ENCODE data around the gene TMEM89. TPM values are rescaled to one million over a fixed set of nuclear protein-coding genes. Genes with fewer than 3 reads are reported as not detected.

Gene TMEM89
- total and polyA plus RNA-seq, 2 of the 13 experiments (the other 11 are each of a cell fraction or from before 2014, with no cell fraction given): 0.31 to 0.59 TPM

DNA sequence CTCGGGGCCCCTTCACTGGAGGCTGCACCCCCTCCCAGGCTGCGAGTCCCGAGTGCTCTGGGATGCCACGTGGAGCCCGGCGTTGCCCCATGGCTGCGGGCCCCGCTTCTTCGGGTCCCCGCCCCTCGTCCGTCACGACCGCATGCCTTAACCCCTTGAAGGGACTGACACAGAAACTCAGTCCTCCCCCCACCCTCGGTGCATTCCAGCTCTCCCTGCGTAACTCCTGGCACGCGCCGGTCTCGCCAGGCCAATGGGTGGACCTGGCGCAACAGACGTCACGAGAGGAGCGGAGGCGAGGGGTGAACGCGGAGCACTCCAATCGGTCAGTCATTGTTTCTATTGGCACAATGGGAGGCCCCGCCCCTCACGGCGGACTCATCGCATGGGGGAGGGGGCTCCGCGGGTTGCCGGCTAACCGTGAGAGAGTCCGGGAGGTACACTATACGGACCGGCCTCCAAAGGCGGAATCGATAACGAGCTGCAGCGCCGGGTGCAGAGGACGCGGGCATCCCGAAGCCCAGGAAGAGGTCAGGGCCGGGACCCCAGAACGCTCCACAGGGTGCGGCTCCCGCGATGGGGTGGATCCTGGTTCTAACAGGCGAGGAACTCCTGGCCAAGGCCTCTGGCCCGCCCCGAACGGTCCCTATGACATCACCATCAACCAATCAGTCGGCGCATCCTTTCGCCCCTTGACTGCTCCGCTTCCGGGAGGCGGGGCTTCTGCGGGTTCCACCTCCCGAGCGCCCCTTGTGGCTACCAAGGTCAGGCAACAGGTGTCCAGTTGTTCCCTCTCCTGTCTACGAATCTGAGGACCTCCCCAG, 42.1 kb upstream of the TMEM89 start (continued):
- TF ChIP-seq SOX5 (CRISPR knock-in tag; IDR thresholded peaks at IDR 0.05; ENCODE audit: borderline replicate concordance) (peak; percentile 85), EP300 (IDR thresholded peaks at IDR 0.05; ENCODE audit: low read depth in 2 of 2, low read length in 2 of 2) (peak in 1 of 2 experiments; percentile 63; a peak in 3 of 4 replicates), EP300 (CRISPR knock-in tag; IDR thresholded peaks at IDR 0.05; ENCODE audit: borderline replicate concordance) (no peak; the same call in 1 of the 2 replicates), KAT8 (CRISPR knock-in tag; IDR thresholded peaks at IDR 0.05) (peak; percentile 68), ZNF616 (CRISPR knock-in tag; IDR thresholded peaks at IDR 0.05; ENCODE audit: low read depth) (0 out of 2 replicates have a peak, but pooled peaks have one; percentile 65), REL (CRISPR knock-in tag; conservative IDR thresholded peaks at IDR 0.05) (peak; percentile 64; the same call in 1 of the 2 replicates), ZNF614 (CRISPR knock-in tag; IDR thresholded peaks at IDR 0.05; ENCODE audit: borderline replicate concordance) (peak; percentile 72), GATAD1 (CRISPR knock-in tag; IDR thresholded peaks at IDR 0.05) (peak; percentile 54), ZFP82 (CRISPR knock-in tag; IDR thresholded peaks at IDR 0.05; ENCODE audit: borderline replicate concordance) (no peak), MED8 (CRISPR knock-in tag; IDR thresholded peaks at IDR 0.05; ENCODE audit: insufficient replicate concordance) (peak; percentile 37), ARNTL (CRISPR knock-in tag; IDR thresholded peaks at IDR 0.05) (peak; percentile 87), ZNF546 (CRISPR knock-in tag; conservative IDR thresholded peaks at IDR 0.05) (no peak), TBL1XR1 (IDR thresholded peaks at IDR 0.05; ENCODE audit: borderline replicate concordance, low read length, partially characterized antibody) (peak; percentile 15)
- TF ChIP-seq, protein P1, sequence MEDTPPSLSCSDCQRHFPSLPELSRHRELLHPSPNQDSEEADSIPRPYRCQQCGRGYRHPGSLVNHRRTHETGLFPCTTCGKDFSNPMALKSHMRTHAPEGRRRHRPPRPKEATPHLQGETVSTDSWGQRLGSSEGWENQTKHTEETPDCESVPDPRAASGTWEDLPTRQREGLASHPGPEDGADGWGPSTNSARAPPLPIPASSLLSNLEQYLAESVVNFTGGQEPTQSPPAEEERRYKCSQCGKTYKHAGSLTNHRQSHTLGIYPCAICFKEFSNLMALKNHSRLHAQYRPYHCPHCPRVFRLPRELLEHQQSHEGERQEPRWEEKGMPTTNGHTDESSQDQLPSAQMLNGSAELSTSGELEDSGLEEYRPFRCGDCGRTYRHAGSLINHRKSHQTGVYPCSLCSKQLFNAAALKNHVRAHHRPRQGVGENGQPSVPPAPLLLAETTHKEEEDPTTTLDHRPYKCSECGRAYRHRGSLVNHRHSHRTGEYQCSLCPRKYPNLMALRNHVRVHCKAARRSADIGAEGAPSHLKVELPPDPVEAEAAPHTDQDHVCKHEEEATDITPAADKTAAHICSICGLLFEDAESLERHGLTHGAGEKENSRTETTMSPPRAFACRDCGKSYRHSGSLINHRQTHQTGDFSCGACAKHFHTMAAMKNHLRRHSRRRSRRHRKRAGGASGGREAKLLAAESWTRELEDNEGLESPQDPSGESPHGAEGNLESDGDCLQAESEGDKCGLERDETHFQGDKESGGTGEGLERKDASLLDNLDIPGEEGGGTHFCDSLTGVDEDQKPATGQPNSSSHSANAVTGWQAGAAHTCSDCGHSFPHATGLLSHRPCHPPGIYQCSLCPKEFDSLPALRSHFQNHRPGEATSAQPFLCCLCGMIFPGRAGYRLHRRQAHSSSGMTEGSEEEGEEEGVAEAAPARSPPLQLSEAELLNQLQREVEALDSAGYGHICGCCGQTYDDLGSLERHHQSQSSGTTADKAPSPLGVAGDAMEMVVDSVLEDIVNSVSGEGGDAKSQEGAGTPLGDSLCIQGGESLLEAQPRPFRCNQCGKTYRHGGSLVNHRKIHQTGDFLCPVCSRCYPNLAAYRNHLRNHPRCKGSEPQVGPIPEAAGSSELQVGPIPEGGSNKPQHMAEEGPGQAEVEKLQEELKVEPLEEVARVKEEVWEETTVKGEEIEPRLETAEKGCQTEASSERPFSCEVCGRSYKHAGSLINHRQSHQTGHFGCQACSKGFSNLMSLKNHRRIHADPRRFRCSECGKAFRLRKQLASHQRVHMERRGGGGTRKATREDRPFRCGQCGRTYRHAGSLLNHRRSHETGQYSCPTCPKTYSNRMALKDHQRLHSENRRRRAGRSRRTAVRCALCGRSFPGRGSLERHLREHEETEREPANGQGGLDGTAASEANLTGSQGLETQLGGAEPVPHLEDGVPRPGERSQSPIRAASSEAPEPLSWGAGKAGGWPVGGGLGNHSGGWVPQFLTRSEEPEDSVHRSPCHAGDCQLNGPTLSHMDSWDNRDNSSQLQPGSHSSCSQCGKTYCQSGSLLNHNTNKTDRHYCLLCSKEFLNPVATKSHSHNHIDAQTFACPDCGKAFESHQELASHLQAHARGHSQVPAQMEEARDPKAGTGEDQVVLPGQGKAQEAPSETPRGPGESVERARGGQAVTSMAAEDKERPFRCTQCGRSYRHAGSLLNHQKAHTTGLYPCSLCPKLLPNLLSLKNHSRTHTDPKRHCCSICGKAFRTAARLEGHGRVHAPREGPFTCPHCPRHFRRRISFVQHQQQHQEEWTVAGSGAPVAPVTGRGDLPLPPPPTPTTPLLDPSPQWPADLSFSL (CRISPR knock-in tag; IDR thresholded peaks at IDR 0.05): no peak
- TF ChIP-seq, protein P2, sequence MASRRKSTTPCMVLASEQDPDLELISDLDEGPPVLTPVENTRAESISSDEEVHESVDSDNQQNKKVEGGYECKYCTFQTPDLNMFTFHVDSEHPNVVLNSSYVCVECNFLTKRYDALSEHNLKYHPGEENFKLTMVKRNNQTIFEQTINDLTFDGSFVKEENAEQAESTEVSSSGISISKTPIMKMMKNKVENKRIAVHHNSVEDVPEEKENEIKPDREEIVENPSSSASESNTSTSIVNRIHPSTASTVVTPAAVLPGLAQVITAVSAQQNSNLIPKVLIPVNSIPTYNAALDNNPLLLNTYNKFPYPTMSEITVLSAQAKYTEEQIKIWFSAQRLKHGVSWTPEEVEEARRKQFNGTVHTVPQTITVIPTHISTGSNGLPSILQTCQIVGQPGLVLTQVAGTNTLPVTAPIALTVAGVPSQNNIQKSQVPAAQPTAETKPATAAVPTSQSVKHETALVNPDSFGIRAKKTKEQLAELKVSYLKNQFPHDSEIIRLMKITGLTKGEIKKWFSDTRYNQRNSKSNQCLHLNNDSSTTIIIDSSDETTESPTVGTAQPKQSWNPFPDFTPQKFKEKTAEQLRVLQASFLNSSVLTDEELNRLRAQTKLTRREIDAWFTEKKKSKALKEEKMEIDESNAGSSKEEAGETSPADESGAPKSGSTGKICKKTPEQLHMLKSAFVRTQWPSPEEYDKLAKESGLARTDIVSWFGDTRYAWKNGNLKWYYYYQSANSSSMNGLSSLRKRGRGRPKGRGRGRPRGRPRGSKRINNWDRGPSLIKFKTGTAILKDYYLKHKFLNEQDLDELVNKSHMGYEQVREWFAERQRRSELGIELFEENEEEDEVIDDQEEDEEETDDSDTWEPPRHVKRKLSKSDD (CRISPR knock-in tag; IDR thresholded peaks at IDR 0.05; ENCODE audit: low read depth): peak; percentile 94
- TF ChIP-seq, protein P3, sequence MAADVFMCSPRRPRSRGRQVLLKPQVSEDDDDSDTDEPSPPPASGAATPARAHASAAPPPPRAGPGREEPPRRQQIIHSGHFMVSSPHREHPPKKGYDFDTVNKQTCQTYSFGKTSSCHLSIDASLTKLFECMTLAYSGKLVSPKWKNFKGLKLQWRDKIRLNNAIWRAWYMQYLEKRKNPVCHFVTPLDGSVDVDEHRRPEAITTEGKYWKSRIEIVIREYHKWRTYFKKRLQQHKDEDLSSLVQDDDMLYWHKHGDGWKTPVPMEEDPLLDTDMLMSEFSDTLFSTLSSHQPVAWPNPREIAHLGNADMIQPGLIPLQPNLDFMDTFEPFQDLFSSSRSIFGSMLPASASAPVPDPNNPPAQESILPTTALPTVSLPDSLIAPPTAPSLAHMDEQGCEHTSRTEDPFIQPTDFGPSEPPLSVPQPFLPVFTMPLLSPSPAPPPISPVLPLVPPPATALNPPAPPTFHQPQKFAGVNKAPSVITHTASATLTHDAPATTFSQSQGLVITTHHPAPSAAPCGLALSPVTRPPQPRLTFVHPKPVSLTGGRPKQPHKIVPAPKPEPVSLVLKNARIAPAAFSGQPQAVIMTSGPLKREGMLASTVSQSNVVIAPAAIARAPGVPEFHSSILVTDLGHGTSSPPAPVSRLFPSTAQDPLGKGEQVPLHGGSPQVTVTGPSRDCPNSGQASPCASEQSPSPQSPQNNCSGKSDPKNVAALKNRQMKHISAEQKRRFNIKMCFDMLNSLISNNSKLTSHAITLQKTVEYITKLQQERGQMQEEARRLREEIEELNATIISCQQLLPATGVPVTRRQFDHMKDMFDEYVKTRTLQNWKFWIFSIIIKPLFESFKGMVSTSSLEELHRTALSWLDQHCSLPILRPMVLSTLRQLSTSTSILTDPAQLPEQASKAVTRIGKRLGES (CRISPR knock-in tag; IDR thresholded peaks at IDR 0.05; ENCODE audit: borderline replicate concordance): peak; percentile 71; the same call in 1 of the 2 replicates
